ENCODE measurements around the gene CRIM1. TPM values are rescaled to one million over a fixed set of nuclear protein-coding genes. Genes with fewer than 3 reads are reported as not detected.

CRIM1 gene
- total RNA-seq, 2 donors from 2014 or later: 26.7 to 26.9 TPM

- H3K27me3 ChIP-seq (ENCODE audit: control insufficient read depth, insufficient read depth, low read length, poor library complexity, severe bottlenecking): no peaks in the 10 kb centered on the region
- H3K27ac Mint-ChIP-seq: peak overlapping the region; percentile 37
- TF ChIP-seq CTCF (conservative IDR thresholded peaks at IDR 0.05): peak; percentile 61
- no peak for DNase-seq
- H3K9me3 ChIP-seq (ENCODE audit: control insufficient read depth, low read length): no peaks in the 10 kb centered on the region
- no peak overlapping the region for H3K27ac ChIP-seq (ENCODE audit: low read depth, low read length)
- peaks cover 3% of the 10 kb centered on the region for H3K36me3 Mint-ChIP-seq (ENCODE audit: low read depth)
- peaks cover 25% of the 10 kb centered on the region for H3K4me1 ChIP-seq (ENCODE audit: control insufficient read depth, insufficient read depth, low read length)
- no peaks in the 10 kb centered on the region for H3K9me3 Mint-ChIP-seq
- H3K4me3 Mint-ChIP-seq: no peak overlapping the region
- no peaks in the 10 kb centered on the region for H3K27me3 Mint-ChIP-seq (ENCODE audit: insufficient read depth)
- no peak overlapping the region for H3K9ac ChIP-seq (ENCODE audit: extremely low read depth, low read length, poor library complexity, severe bottlenecking)
- H3K36me3 ChIP-seq (ENCODE audit: control insufficient read depth, insufficient read depth, low read length): peaks cover 23% of the 10 kb centered on the region
- 93 to 100% methylated on average over 3 of the region's 3 CpGs for WGBS, 2 experiments (ENCODE audit: insufficient coverage in 1 of 2, insufficient read length in 1 of 2)
- H3K4me3 ChIP-seq (ENCODE audit: low read length): no peak overlapping the region
- H3K4me1 Mint-ChIP-seq: peaks cover 47% of the 10 kb centered on the region
Measured at GRCh38 chr2:36530983-36531354, 175.4 kb downstream of the CRIM1 start.

GRCh38 chr2:36534275-36534799 is 178.8 kb downstream of the CRIM1 start:
- Histone ChIP-seq H3K4me3 (ENCODE audit: low read length) (no peak overlapping the region), H3K27ac (ENCODE audit: low read depth, low read length) (no peak overlapping the region), H3K4me1 (ENCODE audit: control insufficient read depth, insufficient read depth, low read length) (peaks cover 12% of the 10 kb centered on the region), H3K27me3 (ENCODE audit: control insufficient read depth, insufficient read depth, low read length, poor library complexity, severe bottlenecking) (no peaks in the 10 kb centered on the region), H3K9me3 (ENCODE audit: control insufficient read depth, low read length) (no peaks in the 10 kb centered on the region), H3K36me3 (ENCODE audit: control insufficient read depth, insufficient read depth, low read length) (peaks cover 32% of the 10 kb centered on the region), H3K9ac (ENCODE audit: extremely low read depth, low read length, poor library complexity, severe bottlenecking) (no peak overlapping the region)
- Mint-ChIP-seq H3K4me1 (peaks cover 46% of the 10 kb centered on the region), H3K9me3 (no peaks in the 10 kb centered on the region), H3K36me3 (ENCODE audit: low read depth) (peaks cover 16% of the 10 kb centered on the region), H3K27ac (no peak overlapping the region), H3K4me3 (no peak overlapping the region), H3K27me3 (ENCODE audit: insufficient read depth) (no peaks in the 10 kb centered on the region)
- TF ChIP-seq CTCF (conservative IDR thresholded peaks at IDR 0.05): no peak
- no peak for DNase-seq

- H3K4me1 Mint-ChIP-seq: peaks cover 40% of the 10 kb centered on the region
- H3K27me3 Mint-ChIP-seq (ENCODE audit: insufficient read depth): no peaks in the 10 kb centered on the region
Measured at GRCh38 chr2:36535099-36535498, 179.5 kb downstream of the CRIM1 start.

More at GRCh38 chr2:36535099-36535498, 179.5 kb downstream of the CRIM1 start:
- Histone ChIP-seq H3K4me3 (ENCODE audit: low read length) (no peak overlapping the region), H3K36me3 (ENCODE audit: control insufficient read depth, insufficient read depth, low read length) (peaks cover 33% of the 10 kb centered on the region), H3K27ac (ENCODE audit: low read depth, low read length) (no peak overlapping the region), H3K9ac (ENCODE audit: extremely low read depth, low read length, poor library complexity, severe bottlenecking) (no peak overlapping the region), H3K4me1 (ENCODE audit: control insufficient read depth, insufficient read depth, low read length) (peaks cover 12% of the 10 kb centered on the region), H3K27me3 (ENCODE audit: control insufficient read depth, insufficient read depth, low read length, poor library complexity, severe bottlenecking) (no peaks in the 10 kb centered on the region), H3K9me3 (ENCODE audit: control insufficient read depth, low read length) (no peaks in the 10 kb centered on the region)
- Mint-ChIP-seq H3K4me3 (no peak overlapping the region), H3K27ac (no peak overlapping the region), H3K9me3 (no peaks in the 10 kb centered on the region), H3K36me3 (ENCODE audit: low read depth) (peaks cover 16% of the 10 kb centered on the region)
- TF ChIP-seq CTCF (conservative IDR thresholded peaks at IDR 0.05): no peak
- DNase-seq: no peak
- WGBS, 2 experiments (ENCODE audit: insufficient coverage in 1 of 2, insufficient read length in 1 of 2): 84 to 88% methylated on average over 2 of the region's 2 CpGs

All from endodermal cell (in vitro differentiated cells).